ENCODE data around the gene NDST1.

NDST1 gene

DNA sequence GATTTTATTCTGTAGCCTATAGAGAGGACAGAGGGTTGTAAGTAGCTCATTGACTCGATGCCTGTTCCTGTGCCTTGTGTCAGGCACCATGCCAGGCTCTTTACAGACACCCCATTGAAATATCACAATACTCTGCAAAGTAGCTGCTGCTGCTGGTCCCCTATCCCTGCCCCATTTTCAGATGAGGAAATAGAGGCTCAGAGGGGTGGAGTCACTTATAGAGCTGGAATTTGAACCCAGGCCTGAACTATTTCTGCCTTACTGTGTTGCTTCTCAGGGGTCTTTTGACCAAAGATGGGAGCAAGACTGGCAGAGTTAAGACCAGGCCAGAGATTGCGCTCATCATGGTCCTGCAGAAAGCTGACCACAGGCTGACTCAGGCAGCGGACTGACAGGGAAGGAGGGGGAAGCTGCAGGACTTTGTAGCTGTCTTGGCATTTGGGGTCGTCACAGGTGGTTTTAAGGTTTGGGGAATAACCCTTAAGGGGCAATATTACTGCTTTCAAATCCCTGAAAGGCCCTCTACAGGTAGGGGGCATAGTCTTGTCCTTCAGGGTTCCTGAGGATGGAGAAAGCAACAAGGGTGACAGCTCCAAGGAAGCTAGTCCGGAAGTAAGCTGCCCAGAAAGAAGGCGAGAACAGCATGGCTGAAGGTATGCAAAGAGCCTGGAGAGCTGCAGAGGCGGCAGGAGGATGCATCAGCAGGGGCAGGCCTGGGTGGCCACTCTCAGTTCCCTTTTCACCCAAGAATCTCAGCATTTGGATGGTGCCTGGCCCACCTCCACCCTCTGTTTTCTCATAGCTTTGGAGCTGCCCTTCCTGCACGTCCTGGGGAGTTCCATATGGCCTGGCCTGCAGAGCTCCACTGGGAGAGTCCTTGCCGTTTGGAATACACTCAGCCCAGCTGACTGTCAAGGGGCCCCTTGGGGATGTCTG is 18.3 kb upstream of the NDST1 start:
- DNase-seq = no peak

GRCh38 chr5:150490296-150490669 is 17.6 kb upstream of the NDST1 start:
- DNase-seq = no peak

DNA sequence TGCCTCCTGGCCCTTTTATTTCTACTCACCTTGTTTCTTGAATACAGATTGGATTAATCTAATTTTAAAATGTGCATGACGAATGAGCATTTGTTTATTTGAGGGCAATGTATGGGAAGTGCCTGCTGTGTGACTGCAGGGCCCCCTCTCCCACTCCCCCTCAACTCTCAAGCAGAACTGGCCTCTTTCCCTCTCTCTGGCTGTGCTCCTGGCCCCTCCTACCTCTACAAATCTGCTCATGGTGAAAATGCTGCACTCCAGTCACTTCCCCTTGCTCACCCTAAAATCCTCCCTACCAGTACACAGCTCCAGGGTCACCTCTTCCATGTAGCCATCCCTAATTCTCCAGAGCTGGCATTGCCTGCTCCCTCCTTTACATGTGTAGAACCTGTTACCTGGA is 17.2 kb upstream of the NDST1 start:
- no peak for DNase-seq

DNA sequence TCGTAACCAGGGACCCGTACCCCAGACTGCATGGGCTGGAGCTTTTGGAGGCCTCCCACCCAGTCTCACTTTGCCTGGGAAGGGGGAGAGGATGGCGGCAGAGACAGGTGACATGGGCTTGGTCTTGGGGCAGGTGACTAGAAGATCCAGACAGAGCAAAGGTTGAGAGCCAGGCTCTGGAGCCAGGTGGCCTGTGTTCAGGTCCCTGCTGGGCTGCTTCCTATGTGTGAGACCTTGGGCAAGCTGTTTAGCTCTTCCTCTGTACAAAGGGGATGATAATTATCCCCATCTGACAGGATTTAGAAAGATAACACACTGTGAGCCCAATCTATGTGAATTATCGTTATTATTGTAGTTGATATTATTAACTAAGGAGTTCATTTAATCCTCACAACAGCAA is 16.1 kb upstream of the NDST1 start:
- no peak for DNase-seq

GRCh38 chr5:150492621-150493020 is 15.3 kb upstream of the NDST1 start:
- DNase-seq = no peak

- no peak for DNase-seq
These were observed 11.8 kb upstream of the NDST1 start for GRCh38 chr5:150496098-150496497.

DNA sequence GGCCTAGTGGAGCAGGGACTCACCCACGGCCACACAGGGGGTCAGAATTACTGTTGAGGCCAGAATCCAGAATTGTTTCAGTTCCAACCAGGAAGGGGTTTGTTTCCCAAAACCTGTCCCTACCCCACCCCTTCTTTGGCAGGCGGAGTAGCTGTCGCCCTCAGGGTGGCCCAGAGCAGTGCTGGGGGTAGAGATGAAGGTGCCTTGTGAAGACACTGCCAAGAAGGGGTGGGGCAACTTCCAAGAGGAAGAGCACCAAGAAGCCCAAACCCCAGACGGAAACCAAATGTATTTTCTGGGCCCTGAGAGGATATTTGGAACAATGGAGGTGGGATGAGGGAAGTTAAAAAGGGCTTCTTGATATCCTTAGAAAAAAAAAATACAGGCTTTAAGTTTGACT is 11.4 kb upstream of the NDST1 start:
- no peak for DNase-seq

- no peak for DNase-seq
These were observed 10.5 kb upstream of the NDST1 start for GRCh38 chr5:150497274-150497988.

DNA sequence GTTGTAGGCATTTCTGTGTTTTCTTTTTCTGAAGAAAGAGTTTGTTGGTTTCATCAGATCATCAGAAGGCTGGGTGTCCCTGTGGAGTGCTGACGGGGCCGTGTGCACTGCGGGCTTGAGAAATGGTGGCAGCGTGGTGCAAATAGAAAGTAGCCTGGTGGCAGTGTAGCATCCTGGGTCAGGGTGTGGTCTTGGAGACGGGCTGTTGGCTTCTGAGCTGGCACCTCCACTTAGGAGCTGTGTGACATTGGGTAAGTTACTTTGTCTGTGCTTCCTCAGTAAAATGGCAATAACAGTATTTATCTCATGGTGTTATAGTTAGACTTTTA is 10.0 kb upstream of the NDST1 start:
- no peak for DNase-seq

- no peak for DNase-seq
These were observed 9.4 kb upstream of the NDST1 start for GRCh38 chr5:150498501-150498900.

DNA sequence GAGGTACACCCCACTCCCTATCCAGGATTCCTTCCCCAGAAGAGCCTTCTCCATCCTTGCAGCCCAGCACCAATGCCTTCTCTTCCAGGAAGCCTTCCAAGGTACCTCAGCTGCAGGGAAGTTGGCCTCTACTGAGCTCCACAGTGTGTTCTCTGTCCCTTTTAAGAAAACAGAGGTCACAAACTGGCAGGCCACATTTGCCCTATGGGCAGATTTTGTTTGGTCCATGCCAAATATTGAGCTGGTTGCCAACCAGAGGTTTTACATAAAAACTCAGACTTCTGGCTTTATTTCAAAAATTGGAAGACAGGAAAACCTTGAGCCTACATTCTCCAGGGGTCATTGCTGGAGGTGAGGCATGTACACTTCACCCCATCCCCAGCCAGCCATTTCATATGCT is 9.0 kb upstream of the NDST1 start:
- DNase-seq = no peak

DNA sequence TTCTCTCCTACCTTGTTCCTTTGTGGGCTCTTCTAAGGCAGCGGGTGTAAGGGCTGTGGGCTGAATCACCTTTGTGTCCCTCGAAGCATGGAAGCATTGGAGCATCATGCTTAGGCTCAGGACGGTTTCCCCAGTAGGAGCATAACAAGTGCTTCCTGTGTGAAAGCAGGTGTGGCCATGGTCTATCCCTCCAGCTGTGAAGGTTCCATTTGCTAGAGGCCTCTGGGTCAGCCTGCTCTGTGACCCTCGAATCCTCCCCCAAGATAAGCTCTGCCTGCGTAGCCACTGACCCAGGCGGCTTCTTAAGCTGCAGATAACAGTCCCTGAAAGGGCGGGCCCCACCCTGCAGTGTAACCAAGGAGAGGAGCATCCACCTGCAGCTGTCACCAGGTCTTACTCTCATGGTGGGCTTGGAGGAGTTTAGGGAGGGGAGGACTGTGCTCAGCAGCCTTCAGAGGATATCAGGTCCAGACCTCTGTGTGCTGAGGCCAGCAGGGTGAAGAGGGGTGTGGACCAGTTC is 8.4 kb upstream of the NDST1 start:
- no peak for DNase-seq

- DNase-seq = no peak
These were observed 7.5 kb upstream of the NDST1 start for GRCh38 chr5:150500328-150500841.

DNA sequence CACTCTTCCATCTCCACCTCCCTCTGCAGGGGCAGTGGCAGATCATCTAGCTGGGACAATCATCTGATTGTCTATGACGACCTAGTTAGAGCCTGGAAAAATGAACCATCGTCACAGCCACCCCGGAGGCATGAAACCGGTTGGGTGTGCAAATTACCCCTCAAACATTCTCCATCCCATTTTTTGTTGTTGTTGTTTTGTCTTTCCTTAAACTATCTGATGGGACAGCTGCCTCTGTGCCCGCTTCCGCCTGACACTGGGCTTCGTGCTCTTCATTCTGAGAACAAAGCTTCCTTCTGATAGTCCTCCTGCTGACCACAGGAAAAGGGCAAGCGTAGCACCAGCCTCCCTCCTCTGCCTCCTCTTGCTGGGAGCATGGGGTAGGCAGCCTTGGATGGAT is 7.0 kb upstream of the NDST1 start:
- no peak for DNase-seq

- DNase-seq = no peak
These were observed 5.8 kb upstream of the NDST1 start for GRCh38 chr5:150502106-150502505.

DNA sequence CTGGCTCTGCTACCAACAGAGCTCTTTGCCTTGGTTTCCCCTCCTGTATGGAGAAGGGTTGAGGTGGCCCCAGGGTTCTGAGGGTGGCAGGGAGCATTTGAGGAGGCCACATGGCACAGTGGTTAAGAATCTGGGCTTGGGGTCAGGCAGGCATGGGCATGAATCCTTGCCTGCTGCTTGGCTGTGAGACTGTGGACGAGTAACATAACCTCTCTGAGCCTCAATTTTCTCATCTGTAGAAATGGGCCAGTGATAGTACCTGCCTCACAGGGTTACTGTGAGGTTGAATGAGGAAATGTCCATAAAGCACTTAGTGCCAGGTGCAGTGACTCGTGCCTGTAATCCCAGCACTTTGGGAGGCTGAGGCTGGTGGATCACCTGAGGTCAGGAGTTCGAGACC is 5.1 kb upstream of the NDST1 start:
- no peak for DNase-seq

GRCh38 chr5:150503386-150503785 is 4.5 kb upstream of the NDST1 start:
- no peak for DNase-seq

DNA sequence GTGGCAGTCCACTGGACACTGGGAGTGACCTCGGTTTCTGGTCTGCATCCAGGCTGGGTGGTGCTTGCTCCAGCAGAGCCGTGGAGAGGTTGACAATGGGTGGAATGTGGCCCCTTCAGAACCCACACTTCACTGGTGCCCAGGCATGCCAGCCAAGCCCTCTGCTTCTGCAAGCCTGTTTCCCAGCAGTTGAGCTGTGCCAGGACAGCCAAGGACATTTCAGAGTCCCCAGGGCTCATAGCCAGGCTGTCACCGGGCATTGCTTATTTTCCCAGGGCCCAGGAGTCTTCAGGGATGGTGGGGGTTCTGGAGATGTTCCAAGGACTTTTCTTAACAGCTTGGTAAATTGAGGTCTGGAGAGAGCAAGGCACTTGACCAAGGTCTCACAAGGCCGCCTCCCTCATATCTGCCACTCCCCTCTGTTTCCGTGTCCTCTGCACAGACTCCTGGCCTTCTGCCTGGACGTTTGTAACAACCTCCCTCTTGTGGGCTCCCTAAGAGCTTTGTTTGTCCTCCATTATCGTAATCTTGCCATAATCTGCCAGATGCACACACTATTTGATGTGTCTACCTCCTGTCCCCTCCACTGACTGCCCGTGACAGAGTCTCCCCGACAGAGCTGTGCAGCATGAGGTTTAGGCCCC is 3.8 kb upstream of the NDST1 start:
- peak in 1 of 2 experiments; percentile 29 for DNase-seq

- no peak for DNase-seq
These were observed 2.9 kb upstream of the NDST1 start for GRCh38 chr5:150505041-150505511.

DNA sequence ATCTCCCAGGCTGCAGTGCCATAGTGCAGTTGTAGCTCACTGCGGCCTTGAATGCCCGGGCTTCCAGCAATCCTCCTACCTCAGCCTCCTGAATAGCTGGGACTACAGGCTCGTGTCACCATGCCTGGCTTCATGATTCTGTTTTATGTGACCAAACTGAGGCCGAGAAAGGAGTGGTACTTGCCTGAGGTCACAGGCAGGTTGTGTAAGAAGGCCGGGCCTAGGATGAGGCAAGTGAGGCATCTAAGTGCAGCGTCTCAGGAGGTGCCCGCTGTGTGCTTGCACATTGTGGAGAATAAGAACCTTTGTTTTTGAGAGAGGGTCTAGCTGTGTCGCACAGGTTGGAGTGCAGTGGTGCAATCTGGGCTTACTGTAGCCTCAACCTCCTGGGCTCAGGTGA is 2.1 kb upstream of the NDST1 start:
- DNase-seq = no peak

GRCh38 chr5:150506571-150507473 is 1.1 kb upstream of the NDST1 start:
- DNase-seq = no peak

GRCh38 chr5:150508277-150508640 is 328 bp downstream of the NDST1 start:
- DNase-seq = no peak
